HK-2 (cell line): ENCODE results near the gene RND2.
"Not testable (repeated sequence)": the region's sequence is repeated elsewhere in the genome, so short reads cannot be mapped to it uniquely, and the experiment has no call there.

Experiments
- DNase-seq: peaks from one replicate; pipeline ENCODE4 v3.0.0-alpha.2; 2018; ENCODE audit not compliant: unreplicated experiment

RND2 gene

DNA sequence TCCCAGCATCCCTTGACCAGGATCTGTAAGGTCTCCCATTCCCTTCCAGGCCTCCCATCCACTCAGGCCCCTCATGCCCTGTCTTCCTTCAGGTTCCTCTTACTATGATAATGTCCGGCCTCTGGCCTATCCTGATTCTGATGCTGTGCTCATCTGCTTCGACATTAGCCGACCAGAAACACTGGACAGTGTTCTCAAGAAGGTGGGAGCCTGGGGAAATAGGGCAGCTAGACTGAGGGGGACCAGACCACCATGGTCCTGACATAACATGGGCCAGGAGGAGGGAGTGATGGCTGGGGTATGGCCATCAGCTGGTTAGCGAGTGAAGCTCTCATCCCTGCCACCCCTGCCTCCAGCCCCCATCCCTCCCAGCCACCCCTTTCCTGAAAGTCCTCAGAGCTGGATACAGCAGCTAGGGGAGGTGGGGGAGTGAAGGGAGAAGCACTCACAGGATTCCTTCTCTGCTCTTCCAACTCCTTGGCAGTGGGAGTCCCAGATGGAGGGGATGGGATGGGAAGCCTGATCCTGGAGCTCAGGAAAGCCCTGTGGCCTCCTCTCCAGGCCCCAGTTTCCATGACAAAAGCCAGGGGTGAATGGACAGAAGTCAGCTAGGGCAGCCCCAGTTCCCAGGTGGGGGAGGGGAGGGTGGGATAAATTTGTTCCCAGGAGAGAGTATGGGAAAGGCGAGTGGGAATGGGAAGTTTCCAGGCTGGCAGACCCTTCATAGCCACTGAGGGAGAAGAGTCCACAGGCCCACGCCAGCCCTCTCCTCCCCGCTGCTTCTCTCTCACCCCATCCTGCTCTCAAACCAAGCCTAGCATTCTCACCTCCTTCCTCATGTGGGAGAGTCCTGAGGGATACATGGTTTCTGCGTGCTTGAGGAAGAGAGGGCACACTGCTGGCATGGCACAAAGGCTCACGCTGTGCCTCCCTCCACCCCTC, 2.3 kb downstream of the RND2 start:
- no peak for DNase-seq

DNA sequence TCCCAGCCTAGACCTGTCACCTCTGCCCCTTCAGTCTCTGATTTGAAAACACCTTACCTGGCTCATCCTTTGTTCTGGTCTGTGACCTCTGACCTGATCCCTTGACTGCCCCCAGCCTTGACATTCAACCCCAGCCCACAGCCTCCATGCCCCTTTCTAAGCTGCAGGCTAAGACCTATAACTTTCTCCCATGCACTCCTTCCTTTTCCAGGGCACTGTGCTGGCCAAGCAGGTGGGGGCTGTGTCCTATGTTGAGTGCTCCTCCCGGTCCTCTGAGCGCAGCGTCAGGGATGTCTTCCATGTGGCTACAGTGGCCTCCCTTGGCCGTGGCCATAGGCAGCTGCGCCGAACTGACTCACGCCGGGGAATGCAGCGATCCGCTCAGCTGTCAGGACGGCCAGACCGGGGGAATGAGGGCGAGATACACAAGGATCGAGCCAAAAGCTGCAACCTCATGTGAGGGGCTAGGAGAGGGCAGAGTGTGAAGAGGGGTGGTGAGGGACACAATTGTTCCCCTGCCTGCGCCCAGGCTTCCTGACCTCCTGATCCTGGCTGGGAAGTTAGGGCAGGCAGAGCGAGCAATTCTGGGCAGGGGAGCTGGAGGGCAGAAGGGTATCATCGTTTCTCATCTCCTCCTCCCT, 3.3 kb downstream of the RND2 start:
- DNase-seq: no peak

DNA sequence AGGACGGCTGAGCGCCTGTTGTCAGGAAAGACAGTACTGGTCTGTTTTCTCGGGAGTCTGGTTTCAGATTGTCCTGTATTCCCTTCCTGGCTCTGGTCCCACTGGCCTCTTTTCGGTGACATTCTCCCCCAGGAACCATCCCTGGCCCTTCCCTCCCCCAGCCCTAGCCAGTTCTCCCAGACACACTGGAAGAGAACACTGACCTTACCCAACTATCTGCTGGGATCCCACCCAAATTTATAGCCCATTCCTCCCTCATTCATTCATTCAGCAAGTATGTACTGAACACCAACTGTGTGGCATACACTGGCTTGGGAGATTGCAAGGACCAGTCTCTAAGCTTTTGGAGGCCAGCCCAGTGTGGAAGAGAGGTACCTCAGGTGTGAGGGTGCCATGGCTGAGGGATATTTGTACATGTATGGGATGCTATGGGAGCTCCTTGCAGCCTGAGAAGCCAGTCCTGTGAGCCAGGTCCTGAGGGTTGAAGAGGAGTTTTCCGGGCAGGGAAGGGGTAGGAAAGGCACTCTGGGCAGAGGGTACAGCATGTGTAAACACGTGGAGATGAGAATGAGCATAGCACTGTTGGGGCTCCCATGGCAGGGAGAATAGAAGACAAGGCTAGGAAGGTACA, 5.2 kb downstream of the RND2 start:
- no peak for DNase-seq

DNA sequence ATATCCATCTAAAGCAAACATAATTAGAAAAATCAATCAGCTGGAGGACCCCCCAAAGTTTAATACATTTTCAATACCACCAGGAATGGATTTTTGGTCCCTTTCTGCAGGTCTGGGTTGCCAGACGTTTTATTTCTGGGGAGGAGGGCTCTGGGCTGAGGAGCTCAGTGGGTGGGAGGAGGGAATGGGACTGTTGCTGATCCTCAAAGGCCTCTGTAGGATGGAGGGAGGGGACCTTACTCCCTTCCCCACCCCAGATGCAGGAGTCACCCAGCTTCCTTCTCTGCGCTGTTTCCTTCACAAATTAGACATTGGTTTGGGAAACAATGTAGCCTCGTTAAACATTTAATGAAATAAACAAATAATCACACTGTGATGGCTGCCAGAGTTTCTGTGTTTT, 6.6 kb downstream of the RND2 start:
- no peak for DNase-seq

DNA sequence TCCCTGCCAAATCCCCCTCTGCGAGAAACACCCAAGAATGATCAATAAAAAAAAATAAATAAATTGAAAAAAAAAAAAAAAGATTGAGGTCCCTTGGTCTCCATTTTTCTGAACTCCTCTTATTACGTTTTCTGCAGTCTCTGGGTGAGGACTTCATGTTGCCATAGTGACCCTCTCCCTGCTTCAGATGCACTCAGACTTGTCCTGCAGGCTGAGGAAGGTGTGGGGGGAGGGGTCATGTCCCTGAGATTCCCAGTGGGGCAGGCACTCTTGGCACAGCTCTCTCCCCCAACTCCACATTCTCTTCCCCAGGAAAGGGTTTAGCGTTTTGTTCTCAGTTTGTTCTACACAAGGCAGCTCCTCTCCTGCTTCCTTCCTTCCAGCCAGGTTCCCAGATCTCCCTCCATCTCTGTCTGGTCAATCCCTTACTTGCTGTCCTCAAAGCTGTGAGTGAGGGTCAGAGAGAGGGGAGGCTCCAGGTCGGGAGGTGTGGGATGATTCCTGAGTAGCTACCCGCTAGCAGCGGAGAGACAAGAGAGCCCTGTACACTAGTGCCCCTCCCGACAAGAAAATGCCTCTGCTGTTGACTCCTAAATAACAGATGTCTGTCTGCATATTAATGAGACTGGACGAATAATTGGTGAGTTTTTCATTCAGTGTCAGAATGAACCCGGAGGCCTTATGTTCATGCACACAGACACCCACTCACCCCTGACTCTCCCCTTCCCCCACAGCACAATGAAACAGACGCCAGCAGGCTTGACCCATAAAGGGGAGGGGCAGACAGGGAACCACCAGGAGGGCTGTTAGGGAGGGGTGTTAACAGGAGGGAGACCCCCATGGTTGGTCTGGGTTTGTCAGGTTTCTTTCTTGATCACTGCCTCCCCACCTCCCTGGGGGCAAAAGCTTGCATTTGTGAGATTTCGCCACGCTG, 9.2 kb downstream of the RND2 start:
- no peak for DNase-seq

DNA sequence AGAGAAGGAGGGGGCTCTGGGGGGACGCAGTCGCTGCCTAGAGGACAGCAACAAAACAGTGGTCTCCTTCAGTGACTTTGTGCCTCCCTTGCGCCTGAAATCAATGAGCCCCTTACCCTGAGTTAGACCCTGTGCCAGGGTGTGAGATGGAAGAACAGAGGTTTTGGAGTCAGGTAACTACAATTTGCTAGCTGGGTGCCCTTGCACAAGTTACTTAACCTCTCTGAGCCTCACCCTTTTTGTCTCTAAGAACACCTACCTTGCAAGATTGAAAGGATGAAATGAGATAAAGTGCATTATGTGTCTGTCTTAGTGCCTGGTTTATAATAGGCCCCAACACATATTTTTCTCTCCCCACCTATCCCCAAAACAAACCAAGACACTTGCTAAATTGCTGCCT, 9.9 kb downstream of the RND2 start:
- DNase-seq: no peak

DNA sequence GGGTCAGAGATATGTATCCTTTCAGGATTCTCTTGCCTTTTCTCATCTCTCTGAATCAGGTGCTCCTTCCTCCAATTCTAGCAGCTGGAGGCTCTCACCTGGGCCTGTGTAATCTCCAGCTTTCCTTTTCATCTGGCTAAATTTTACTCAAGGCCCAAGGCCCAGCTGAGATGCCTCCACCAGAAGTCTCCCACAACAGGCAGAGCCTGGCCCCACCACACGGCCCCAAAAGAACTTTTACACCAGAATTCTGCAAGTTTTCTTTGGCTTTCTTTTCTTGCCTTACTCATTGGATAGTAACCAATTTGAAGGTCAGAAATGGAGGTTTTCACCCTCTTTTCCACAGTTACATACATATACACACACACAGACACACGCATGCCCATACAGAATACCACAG, 14.6 kb downstream of the RND2 start:
- DNase-seq: no peak

DNA sequence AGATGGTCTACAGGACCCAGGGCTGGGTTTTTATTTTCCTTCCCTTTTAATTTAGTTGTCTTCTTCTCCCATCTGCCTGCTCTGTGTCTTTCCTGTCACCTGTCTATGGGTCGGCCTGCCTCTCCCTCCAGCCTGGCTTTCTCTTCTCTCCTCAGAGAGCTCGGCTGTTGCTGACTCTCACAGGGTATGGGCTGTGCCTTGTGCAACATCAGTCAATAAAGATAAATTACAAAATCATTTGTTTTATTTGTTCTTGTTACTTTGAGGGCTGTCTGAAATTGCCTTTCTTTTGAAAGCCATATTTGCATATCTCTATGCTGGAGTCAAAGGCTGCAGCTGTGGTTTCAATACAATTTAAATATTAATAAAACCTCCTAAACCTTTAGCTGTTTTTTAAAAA, 15.6 kb downstream of the RND2 start:
- DNase-seq: no peak

DNA sequence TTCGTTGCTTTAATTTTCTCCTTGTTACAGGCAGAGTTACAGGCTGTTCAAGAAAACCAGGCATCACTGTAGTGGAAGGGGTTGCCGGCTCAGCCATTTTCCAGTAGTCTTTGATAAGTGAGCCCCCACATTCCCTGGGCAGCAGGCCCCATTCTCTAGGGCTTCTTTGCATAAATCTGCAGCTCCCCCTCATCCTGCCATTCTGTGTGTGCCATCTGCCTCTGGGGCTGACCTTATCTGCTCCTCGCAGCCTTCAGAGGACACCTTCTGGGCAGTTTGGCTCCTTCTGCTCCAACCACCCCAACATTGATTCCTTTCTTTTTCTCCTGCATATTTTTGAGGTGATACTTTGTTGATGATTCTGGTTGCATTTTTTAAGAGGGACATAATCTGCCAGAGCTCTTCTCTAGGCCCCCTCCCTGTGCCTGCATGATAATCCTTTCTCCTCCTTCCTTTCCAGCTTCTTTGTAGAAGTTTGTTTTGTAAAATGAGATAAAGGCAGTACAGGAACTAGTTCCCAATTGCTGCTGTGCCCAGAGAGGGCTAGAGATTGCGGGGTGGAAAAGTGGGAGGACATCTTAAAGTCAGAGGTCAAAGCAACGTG, 17.1 kb downstream of the RND2 start:
- DNase-seq: no peak

DNA sequence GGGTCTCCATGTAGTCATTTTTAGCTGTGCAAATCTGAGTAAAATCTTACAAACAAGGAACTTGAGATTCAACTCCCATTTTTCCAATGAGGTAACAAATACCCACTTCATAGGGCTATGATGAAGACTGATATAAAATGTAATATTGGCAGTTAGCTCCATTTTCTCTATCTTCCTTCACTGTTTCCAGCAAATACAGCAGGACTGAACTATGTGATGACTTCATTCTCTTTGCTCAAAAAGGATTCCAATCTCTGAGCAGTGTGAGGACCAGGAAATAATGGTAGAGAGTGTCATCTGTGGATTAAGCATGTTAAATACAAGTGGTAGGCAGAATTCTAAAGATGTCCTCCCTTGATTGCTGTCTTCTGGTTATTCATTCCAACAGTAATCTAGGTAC, 18.3 kb downstream of the RND2 start:
- DNase-seq: no peak

DNA sequence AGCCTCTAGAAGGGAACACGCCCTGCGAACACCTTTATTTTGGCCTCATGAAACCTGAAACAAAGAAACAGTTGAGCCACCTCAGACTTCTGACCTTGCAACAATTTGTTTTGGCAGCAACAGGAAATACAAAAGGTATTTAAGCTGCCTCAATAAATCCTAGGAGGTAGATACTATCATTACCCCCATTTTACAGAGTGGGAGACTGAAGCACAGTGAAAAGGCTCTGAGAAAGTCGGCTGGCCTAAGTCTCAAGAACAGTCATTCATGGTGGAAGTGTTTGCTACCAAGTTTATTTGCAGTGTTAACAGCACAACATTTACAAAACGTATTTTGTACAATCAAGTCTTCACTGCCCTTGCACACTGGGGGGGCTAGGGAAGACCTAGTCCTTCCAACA, 19.0 kb downstream of the RND2 start:
- no peak for DNase-seq

DNA sequence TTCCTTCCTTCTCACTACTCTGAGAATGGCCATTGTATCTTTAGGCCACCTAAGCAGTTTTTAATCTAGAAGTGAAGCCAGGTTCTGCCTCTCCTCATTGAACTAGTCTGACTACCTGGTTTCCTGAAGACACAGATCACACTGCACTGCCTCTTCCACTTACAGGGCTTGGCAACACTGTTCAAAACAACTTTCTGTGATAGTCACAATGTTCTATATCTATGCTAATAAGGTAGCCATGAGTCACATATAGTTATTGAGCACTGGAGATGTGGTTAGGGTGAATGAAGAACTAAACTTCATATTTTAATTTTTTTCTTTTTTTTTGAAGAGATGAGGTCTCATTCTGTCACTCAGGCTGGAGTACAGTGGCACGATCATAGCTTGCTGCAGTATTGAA, 26.9 kb downstream of the RND2 start:
- no peak for DNase-seq

DNA sequence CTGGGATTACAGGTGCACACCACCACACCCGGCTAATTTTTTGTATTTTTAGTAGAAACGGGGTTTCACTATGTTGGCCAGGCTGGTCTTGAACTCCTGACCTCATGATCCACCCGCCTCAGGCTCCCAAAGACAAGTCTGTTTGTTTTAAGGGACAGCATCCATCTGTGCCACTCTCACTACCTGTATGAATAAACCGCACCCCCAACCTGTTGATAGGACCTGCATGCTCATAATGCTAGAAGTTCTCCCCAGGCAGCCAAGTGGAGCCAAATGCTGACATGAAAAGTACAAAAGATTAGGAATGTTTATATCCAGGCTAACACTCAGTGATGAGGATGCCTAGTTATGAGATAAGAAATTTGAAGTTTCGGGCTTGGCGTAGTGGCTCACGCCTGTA, 28.0 kb downstream of the RND2 start:
- not testable (repeated sequence) for DNase-seq

DNA sequence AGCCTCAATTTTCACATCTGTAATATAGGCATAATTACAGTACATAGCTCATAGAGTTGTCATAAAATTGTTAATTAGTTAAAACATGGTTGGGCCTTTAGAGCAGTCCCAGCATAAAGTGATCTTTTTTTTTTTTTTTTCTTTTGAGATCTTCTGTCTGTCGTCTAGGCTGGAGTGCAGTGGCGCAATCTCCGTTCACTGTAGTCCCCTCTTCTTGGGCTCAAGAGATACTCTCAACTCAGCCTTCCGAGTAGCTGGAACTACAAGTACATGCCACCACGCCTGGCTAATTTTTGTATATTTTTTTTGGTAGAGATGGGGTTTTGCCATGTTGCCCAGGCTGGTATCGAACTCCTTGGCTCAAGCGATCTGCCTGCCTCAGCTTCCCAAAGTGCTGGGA, 31.0 kb downstream of the RND2 start:
- DNase-seq: no peak

DNA sequence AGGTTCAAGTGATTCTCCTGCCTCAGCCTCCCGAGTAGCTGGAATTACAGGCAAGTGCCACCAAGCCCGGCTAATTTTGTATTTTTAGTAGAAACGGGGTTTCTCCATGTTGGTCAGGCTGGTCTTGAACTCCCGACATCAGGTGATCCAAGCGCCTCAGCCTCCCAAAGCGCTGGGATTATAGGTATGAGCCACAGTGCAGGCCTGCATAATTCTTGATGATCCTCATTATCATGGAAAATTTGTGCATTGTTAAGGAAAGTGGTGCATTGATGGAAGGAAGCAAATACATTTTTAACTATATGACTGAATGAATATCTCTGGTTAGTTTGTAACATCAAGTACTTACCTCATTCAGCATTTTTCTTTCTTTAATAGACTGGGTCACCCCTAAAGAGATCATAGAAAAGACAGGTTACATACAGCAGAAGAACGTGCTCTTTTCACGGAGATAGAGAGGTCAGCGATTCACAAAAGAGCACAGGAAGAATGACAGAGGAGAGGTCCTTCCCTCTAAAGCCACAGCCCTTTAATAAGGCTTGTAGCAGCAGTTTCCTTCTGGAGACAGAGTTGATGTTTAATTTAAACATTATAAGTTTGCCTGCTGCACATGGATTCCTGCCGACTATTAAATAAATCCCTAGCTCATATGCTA, 38.1 kb downstream of the RND2 start:
- DNase-seq: no peak

DNA sequence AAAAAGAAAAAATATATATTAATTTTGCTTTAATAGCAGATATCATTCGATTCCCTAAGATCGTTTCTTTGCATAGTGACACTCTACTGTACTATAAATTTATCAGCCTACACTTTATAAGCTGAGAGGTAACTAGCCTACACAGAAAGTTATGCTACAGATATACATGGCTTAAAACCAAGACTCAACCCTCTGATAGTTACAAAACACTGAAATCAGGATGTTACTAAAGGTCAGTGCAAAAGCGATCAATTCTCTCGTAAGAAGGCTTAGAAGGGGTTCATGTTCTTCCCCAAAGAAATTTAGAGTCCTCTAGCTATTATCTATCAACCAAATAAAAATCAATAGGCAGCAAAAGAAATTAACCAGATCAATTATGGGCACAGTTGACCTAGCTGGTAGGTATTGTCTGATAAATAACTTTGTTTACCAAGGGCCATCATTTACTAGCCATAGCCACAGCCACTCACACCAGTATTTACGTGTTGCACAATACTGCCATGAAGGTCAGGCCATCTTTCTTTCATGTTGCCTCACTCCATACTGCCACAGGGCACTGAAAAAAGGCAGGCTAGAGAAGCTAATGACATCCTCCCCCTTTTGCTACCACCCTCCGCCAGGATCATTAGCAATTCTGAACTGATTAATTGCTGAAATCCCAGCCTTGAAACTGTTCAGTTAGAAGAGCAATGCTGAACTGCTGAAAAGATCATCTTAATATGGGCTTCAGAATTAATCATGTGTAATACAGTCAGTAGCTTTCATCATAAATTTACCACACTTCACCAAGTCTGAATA, 43.7 kb downstream of the RND2 start:
- no peak for DNase-seq

DNA sequence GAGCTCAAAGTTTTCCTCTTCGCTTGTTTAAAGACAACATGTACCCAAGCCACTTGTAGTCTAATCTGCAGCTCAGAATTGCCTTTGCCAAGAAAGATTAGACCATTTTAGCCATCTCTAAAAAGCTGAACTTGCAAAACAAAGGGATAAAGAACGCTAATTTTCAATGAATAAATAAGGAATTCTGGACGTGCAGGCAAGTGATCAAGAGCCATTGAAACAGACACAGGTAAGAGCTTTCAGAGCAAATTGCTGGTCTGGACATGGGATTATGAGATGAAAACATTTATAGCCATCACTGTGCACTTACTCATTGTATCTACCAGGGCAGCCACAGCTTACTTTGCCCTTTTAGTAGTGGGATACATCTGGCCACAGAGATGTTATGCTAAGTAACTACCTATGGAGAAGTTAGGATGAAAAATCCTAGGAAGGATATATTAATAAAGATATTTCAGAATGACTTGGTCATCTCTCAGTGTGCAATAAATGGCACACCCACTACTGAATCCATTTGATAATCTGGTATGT, 44.4 kb downstream of the RND2 start:
- no peak for DNase-seq

DNA sequence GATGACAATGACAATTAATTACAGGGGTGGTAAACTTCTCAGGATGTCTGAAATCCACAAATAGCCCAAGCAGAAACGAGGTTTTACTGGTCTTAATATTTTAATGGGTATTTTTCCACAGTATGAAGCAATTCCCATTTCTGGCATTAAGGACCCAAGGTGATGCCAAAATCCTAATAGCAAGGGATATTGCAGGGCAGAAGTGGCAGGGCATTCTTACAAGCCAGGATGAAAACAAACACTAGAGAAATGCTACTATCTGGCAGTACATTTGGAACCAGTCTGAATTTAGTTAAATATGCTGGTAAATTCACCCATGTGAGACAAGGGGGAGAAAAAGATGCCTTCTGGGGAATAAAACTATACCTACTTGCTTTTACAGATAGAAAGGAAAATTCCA, 45.2 kb downstream of the RND2 start:
- no peak for DNase-seq

DNA sequence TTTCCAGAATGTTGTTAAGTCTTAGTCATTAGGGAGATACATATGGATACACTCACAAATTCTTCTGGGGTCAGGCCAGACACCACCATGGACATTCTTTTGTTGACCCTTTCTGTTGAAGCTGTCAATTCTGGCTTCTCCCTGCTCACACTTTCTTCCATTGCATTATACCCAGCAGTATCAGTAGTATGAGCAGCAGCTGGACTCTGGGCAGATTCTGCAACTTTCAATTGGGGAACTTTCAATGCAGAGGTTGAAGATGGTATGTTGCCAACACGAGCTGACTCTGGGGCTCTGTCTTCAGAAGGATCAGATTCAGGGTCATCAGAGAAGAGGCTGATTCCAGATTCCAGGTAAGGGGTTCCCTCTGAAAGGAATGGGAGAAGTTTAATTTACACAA, 45.8 kb downstream of the RND2 start:
- DNase-seq: no peak

DNA sequence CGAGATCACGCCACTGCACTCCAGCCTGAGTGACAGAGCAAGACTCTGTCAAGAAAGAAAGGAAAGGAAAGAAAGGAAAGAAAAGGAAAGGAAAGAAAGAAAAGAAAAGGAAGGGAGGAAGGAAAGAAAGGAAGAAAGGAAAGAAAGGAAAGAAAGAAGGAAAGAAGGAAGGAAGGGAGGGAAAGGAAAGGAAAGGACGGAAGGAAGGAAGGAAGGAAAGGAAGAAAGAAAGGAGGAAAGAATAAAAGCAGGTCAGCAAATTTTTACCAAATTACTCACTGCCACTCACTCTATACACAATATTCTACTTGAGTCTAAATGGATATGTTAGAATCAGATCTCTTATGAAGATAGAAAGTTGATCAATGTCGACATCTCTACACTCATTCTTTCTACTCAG, 49.8 kb downstream of the RND2 start:
- DNase-seq: no peak
